ENCODE measurements around the gene RAD51B.

Gene RAD51B

GRCh38 chr14:68632054-68632895, 812.7 kb downstream of the RAD51B start:
- DNase-seq (ENCODE audit: low read depth in 2 of 2), result no peak

- no peak for DNase-seq (ENCODE audit: low read depth in 2 of 2)
Observed at GRCh38 chr14:68633131-68633991, 813.8 kb downstream of the RAD51B start.

- no peak for DNase-seq (ENCODE audit: low read depth in 2 of 2)
Observed at GRCh38 chr14:68634332-68634731, 814.8 kb downstream of the RAD51B start.

- DNase-seq (ENCODE audit: low read depth in 2 of 2), result no peak
Observed at GRCh38 chr14:68634874-68635595, 815.5 kb downstream of the RAD51B start.

- DNase-seq (ENCODE audit: low read depth in 2 of 2), result no peak
Observed at GRCh38 chr14:68636597-68636996, 817.0 kb downstream of the RAD51B start.

- peak; percentile 51 for DNase-seq (ENCODE audit: low read depth in 2 of 2)
Observed at GRCh38 chr14:68637106-68638021, 817.8 kb downstream of the RAD51B start.

GRCh38 chr14:68638141-68638999, 818.8 kb downstream of the RAD51B start:
- no peak for DNase-seq (ENCODE audit: low read depth in 2 of 2)

- no peak for DNase-seq (ENCODE audit: low read depth in 2 of 2)
Observed at GRCh38 chr14:68639000-68639757, 819.6 kb downstream of the RAD51B start.

- DNase-seq (ENCODE audit: low read depth in 2 of 2), result no peak
Observed at GRCh38 chr14:68639758-68640574, 820.4 kb downstream of the RAD51B start.

- DNase-seq (ENCODE audit: low read depth in 2 of 2), result no peak
Observed at GRCh38 chr14:68643673-68644072, 824.1 kb downstream of the RAD51B start.

- no peak for DNase-seq (ENCODE audit: low read depth in 2 of 2)
Observed at GRCh38 chr14:68644101-68644500, 824.5 kb downstream of the RAD51B start.

GRCh38 chr14:68645371-68645770, 825.8 kb downstream of the RAD51B start:
- DNase-seq (ENCODE audit: low read depth in 2 of 2), result no peak

- DNase-seq (ENCODE audit: low read depth in 2 of 2), result no peak
Observed at GRCh38 chr14:68649476-68650189, 830.1 kb downstream of the RAD51B start.

GRCh38 chr14:68650404-68650994, 830.9 kb downstream of the RAD51B start:
- no peak for DNase-seq (ENCODE audit: low read depth in 2 of 2)

GRCh38 chr14:68651075-68651474, 831.5 kb downstream of the RAD51B start:
- no peak for DNase-seq (ENCODE audit: low read depth in 2 of 2)

- peak in 1 of 2 experiments; percentile 44 for DNase-seq (ENCODE audit: low read depth in 2 of 2)
Observed at GRCh38 chr14:68651652-68652432, 832.3 kb downstream of the RAD51B start.

- no peak for DNase-seq (ENCODE audit: low read depth in 2 of 2)
Observed at GRCh38 chr14:68652433-68652690, 832.8 kb downstream of the RAD51B start.
